A549 treated with CpdA at 1 μM for 4 hours (cell line): Measurements from ENCODE around the gene PODNL1. TPM values are rescaled to one million over a fixed set of nuclear protein-coding genes. Genes with fewer than 3 reads are reported as not detected.

Source experiments
- total RNA-seq: library from RNA; stranded (reverse); fragments of 200-300 nt; extraction: Qiagen RNA extraction; gene quantifications from 5 replicates; pipeline ENCODE4 v1.2.3, GENCODE V29; 2022; ENCODE audit warnings: low read depth

PODNL1 gene
- total RNA-seq: 0.87 to 1.5 TPM (median 1.2 TPM) in 5 replicates

GRCh38 chr19:13938301-13939064 is at the start of gene PODNL1:
Gene PODNL1 (minus strand): TSS chr19:13938417. CDS start chr19:13938181, 236 bp downstream.

GRCh38 chr19:13952154-13952930 is 14.1 kb upstream of the PODNL1 start, which contains the start of gene DCAF15:
Gene DCAF15 (plus strand): TSS chr19:13952509. CDS start chr19:13952513, 4 bp downstream.

GRCh38 chr19:13905634-13906520 is 32.3 kb downstream of the PODNL1 start, which contains the start of the genes BRME1 and CC2D1A:
Gene BRME1 (minus strand): TSS chr19:13906117. CDS start chr19:13904892, 1,225 bp downstream.
Gene CC2D1A (plus strand): TSS chr19:13906201. CDS start chr19:13906442, 241 bp downstream.

Other genes with a start within 250 kb of the PODNL1 start
- 11.2 to 16.6 TPM (median 14.2 TPM) in 5 replicates for gene MRI1, start 173.9 kb downstream of the PODNL1 start, total RNA-seq
- gene C19orf53, start 164.0 kb downstream of the PODNL1 start, total RNA-seq: 120 to 220 TPM (median 199 TPM) in 5 replicates
- 7.0 to 12.5 TPM (median 11.1 TPM) in 5 replicates for gene ZSWIM4, start 143.0 kb downstream of the PODNL1 start, total RNA-seq
- 1.9 to 3.9 TPM (median 3.1 TPM) in 5 replicates for gene NANOS3, start 61.3 kb downstream of the PODNL1 start, total RNA-seq
- gene BRME1, start 32.3 kb downstream of the PODNL1 start, total RNA-seq: 0.09 to 0.64 TPM (median 0.46 TPM) in 3 of 5 replicates, not detected in the others
- 9.2 to 12.0 TPM (median 10.7 TPM) in 5 replicates for gene CC2D1A, start 32.2 kb downstream of the PODNL1 start, total RNA-seq
- gene DCAF15, start 14.1 kb upstream of the PODNL1 start, total RNA-seq: 14.2 to 21.2 TPM (median 20.4 TPM) in 5 replicates
- 3.5 to 7.8 TPM (median 6.1 TPM) in 5 replicates for gene RFX1, start 67.9 kb upstream of the PODNL1 start, total RNA-seq
- gene RLN3, start 89.7 kb upstream of the PODNL1 start, total RNA-seq: not detected in 5 replicates
- gene IL27RA, start 93.3 kb upstream of the PODNL1 start, total RNA-seq: 7.8 to 12.2 TPM (median 11.2 TPM) in 5 replicates
- 1.9 to 2.4 TPM (median 1.9 TPM) in 5 replicates for gene PALM3, start 123.7 kb upstream of the PODNL1 start, total RNA-seq
- gene MISP3, start 134.4 kb upstream of the PODNL1 start, total RNA-seq: 3.1 to 4.3 TPM (median 4.0 TPM) in 5 replicates
- gene C19orf67, start 147.4 kb upstream of the PODNL1 start, total RNA-seq: not detected in 5 replicates
- 39.4 to 49.2 TPM (median 42.2 TPM) in 5 replicates for gene SAMD1, start 152.3 kb upstream of the PODNL1 start, total RNA-seq
- 32.5 to 38.6 TPM (median 33.9 TPM) in 5 replicates for gene PRKACA, start 179.3 kb upstream of the PODNL1 start, total RNA-seq
- gene ASF1B, start 198.2 kb upstream of the PODNL1 start, total RNA-seq: 30.2 to 35.4 TPM (median 33.9 TPM) in 5 replicates